Measurements from ENCODE around the gene MARCHF6.
"Not testable (repeated sequence)": the region's sequence is repeated elsewhere in the genome, so short reads cannot be mapped to it uniquely, and the experiment has no call there.

MARCHF6 gene

GRCh38 chr5:10353241-10354047 lies at the start of gene MARCHF6:
TSS of gene MARCHF6 (plus strand) at chr5:10353695. CDS start at chr5:10353899, 204 bp downstream.
- in situ Hi-C loops (cut with HindIII; ENCODE audit: low sequenced_read_pairs) = no loop called here

GRCh38 chr5:10303699-10304170 lies 49.8 kb upstream of the MARCHF6 start:
- in situ Hi-C loops (cut with HindIII; ENCODE audit: low sequenced_read_pairs) = no loop called here

GRCh38 chr5:10304932-10305331 lies 48.6 kb upstream of the MARCHF6 start:
- in situ Hi-C loops (cut with HindIII; ENCODE audit: low sequenced_read_pairs) = no loop called here

- in situ Hi-C loops (cut with HindIII; ENCODE audit: low sequenced_read_pairs) = no loop called here
These were observed 47.4 kb upstream of the MARCHF6 start for GRCh38 chr5:10306114-10306513.

GRCh38 chr5:10306806-10307205 lies 46.7 kb upstream of the MARCHF6 start:
- in situ Hi-C loops (cut with HindIII; ENCODE audit: low sequenced_read_pairs) = no loop called here

GRCh38 chr5:10307206-10308148 lies 46.0 kb upstream of the MARCHF6 start, which contains the start of gene CMBL:
TSS of gene CMBL (minus strand) at chr5:10307902. CDS start at chr5:10290762, 17,140 bp downstream.
- in situ Hi-C loops (cut with HindIII; ENCODE audit: low sequenced_read_pairs) = no loop called here

GRCh38 chr5:10308844-10309243 lies 44.7 kb upstream of the MARCHF6 start:
- in situ Hi-C loops (cut with HindIII; ENCODE audit: low sequenced_read_pairs) = no loop called here

- in situ Hi-C loops (cut with HindIII; ENCODE audit: low sequenced_read_pairs) = no loop called here
These were observed 43.3 kb upstream of the MARCHF6 start for GRCh38 chr5:10310066-10310779.

GRCh38 chr5:10310835-10311570 lies 42.5 kb upstream of the MARCHF6 start:
- in situ Hi-C loops (cut with HindIII; ENCODE audit: low sequenced_read_pairs) = not testable (repeated sequence)

GRCh38 chr5:10311595-10312425 lies 41.7 kb upstream of the MARCHF6 start:
- in situ Hi-C loops (cut with HindIII; ENCODE audit: low sequenced_read_pairs) = no loop called here

- in situ Hi-C loops (cut with HindIII; ENCODE audit: low sequenced_read_pairs) = no loop called here
These were observed 38.3 kb upstream of the MARCHF6 start for GRCh38 chr5:10315201-10315600.

- in situ Hi-C loops (cut with HindIII; ENCODE audit: low sequenced_read_pairs) = no loop called here
These were observed 37.5 kb upstream of the MARCHF6 start for GRCh38 chr5:10315824-10316509.

GRCh38 chr5:10317825-10318682 lies 35.4 kb upstream of the MARCHF6 start:
- in situ Hi-C loops (cut with HindIII; ENCODE audit: low sequenced_read_pairs) = no loop called here

GRCh38 chr5:10319202-10319851 lies 34.2 kb upstream of the MARCHF6 start:
- in situ Hi-C loops (cut with HindIII; ENCODE audit: low sequenced_read_pairs) = no loop called here

- in situ Hi-C loops (cut with HindIII; ENCODE audit: low sequenced_read_pairs) = no loop called here
These were observed 32.7 kb upstream of the MARCHF6 start for GRCh38 chr5:10320793-10321192.

- in situ Hi-C loops (cut with HindIII; ENCODE audit: low sequenced_read_pairs) = no loop called here
These were observed 31.6 kb upstream of the MARCHF6 start for GRCh38 chr5:10321882-10322281.

Measured in DLD1 (cell line).